Measurements from ENCODE around the gene LRFN3.
A peak's percentile ranks its signal among the peaks of the same experiment; 100 is the strongest.
"Not testable (repeated sequence)": the region's sequence is repeated elsewhere in the genome, so short reads cannot be mapped to it uniquely, and the experiment has no call there.

LRFN3 gene

GRCh38 chr19:35908010-35908441 is 28.1 kb upstream of the LRFN3 start, which contains the start of gene TYROBP:
TSS of gene TYROBP (minus strand) at chr19:35908295. CDS start at chr19:35908228, 67 bp downstream.
- DNase-seq, result no peak

GRCh38 chr19:35908973-35909683 is 27.0 kb upstream of the LRFN3 start:
- DNase-seq, result no peak

DNA sequence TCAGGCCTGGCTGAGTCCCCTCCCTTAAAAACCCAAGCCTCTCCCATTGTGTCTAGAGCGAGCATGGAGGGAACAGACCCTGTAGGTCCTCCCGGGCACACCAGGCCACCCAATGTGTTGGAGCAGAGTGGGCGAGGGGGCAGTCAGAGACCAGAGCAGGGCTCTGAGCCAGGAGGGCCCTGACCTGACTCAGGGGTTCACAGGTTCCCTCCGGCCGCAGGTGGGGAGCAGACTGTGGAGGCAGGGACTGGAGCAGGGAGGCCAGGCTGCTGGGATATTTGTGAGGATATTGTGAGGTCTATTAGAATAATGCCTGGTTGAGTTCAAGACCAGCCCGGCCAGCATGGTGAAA is 26.5 kb upstream of the LRFN3 start:
- DNase-seq, result no peak

DNA sequence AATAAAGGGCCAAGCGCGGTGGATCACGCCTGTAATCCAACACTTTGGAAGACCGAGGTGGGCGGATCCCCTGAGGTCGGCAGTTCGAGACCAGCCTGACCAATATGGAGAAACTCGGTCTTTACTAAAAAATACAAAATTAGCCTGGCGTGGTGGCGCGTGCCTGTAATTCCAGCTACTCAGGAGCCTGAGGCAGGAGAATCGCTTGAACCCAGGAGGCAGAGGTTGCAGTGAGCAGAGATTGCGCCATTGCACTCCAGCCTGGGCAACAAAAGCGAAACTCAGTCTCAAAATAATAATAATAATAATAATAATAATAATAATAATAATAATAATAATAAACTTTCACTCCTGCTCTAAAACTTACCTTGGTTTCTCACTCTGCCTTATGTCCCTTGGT is 25.8 kb upstream of the LRFN3 start:
- not testable (repeated sequence) for DNase-seq

DNA sequence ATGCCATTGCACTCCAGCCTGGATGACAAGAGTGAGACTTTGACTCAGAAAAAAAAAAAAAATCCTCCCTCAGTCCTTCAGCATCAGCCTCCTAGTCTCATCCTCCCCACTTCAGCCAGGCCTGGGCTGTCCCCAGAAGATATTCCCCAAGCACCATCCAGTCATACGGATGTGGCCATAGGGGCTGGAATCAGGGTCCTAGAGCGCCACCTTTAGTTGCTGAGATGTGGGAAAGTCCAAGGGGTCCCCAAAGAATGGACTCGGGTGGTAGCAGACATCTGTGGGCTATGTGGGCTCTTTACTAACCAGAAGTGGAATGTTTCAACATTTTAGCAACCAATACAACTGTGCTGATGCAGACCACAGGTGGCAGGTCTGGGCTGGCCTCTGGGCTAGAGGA is 25.0 kb upstream of the LRFN3 start:
- DNase-seq, result no peak

DNA sequence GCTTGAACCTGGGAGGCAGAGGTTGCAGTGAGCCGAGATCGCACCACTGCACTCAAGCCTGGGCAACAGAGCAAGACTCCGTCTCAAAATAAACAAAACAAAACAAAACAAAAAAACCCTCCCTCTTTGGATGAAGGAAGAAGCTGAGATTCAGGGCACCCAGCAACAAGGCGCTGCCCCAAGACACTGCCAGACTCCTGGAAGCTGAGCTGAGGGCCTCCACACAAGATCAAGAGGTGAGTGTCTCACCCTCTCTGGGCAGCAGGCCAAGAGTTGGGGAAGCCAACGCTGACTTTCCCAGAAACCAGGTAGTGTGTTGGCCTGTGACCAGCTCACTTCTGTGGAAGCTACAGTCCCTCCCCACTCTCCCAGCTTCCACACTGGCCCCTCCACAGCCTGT is 24.4 kb upstream of the LRFN3 start:
- DNase-seq, result no peak

DNA sequence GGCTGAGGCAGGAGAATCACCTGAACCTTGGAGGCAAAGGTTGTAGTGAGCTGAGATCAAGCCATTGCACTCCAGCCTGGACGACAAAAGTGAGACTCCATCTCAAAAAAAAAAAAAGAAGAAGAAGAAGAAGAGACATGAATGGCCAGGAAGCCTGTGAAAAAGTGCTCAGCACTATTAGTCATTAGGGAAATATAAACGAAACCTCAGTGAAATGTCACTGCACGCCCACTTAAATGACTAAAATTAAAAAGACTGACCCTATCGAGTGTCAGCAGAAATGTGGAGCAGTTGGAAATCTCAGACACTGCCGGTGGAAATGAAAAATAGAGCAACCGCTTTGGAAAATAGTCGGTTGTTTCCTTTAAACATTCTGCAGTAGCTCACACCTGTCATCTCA is 22.6 kb upstream of the LRFN3 start:
- DNase-seq, result no peak

- DNase-seq, result no peak
Observed at GRCh38 chr19:35915443-35915842, 20.7 kb upstream of the LRFN3 start.

GRCh38 chr19:35919306-35919705 is 16.9 kb upstream of the LRFN3 start:
- no peak for DNase-seq

GRCh38 chr19:35921012-35921411 is 15.2 kb upstream of the LRFN3 start:
- no peak for DNase-seq

GRCh38 chr19:35925501-35925900 is 10.7 kb upstream of the LRFN3 start:
- no peak for DNase-seq

GRCh38 chr19:35928507-35928906 is 7.7 kb upstream of the LRFN3 start:
- no peak for DNase-seq

DNA sequence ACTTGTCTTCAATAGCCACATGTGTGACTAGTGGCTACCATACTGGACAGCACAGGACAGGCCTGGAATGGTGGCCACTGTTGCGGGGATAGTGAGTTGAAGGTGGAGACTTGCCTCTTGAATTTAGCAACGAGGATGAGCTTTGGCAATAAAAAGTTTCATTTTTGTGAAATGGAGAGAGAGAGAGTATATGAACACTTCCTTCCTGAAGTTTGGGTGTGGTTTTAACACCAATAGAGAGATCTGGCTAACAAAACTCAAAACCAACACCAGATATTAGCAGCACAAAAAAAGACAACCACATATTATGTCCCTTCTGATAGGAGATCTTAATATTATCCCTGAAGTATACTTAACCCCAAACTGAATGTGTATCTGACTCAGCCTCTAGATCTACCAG is 6.3 kb upstream of the LRFN3 start:
- DNase-seq, result no peak

GRCh38 chr19:35931161-35931873 is 4.9 kb upstream of the LRFN3 start:
- DNase-seq, result peak; percentile 98 to 100

DNA sequence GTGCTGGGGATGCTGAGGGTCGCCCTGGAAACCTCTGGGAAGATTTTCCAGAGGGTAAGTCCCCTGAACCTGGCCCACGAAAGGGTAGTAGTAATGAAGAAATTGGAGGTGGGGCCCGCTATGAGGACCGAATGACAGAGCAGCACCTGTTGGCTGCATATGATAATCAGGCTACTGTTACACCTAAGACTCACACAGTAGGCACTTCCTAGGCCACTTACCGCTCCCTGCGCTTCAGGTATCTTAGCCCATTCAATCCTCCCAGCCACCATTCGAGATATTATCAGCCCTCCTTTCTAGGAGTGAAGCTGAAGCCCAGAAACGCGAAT is 4.3 kb upstream of the LRFN3 start:
- DNase-seq, result no peak

- no peak for DNase-seq
Observed at GRCh38 chr19:35932291-35932936, 3.8 kb upstream of the LRFN3 start.

GRCh38 chr19:35936738-35937268 is 629 bp downstream of the LRFN3 start:
- DNase-seq, result no peak

DNA sequence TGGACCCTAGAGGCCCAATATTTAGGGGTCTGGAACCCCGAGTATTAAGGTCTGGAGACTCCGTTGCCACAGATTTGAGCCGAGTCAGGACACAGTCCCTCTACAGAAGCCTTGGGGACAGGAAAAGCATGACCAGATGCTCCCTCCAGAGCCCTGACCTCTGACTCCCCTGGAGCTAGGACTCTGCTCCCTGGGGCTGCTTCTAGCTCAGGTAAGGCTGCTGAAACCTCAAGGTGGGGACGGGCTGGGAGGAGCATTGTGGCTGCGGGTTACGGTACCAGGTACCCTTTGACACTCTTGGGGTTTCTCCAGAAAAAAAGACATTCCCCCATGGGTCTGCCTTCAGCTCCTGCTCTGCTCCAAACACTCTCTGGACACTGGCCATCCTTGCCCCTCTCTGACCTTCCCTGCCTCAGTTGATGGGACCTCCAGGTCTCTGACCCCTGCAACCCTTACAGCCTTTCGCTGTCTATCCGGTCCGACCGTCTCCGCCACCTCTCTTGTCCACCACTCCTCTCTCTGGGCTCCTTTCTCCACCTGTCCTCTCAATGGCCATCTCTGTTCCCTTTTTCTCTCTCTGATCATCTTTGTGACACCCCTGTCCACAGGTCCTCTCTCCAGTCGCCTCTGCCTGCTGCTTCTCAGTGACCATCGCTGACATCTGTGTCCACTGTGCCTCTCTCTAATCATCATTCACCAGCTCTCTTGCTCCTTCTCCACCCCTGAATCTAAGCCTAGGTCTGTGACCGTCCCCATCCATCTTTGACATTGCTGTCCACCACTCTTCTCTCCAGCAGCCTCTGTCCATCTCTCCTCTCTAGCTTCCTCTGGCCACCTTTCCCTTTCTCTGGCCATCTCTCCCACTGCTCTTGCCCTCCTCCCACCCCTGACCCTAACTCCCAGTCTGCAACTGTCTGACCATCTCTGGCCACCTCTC is 1.4 kb downstream of the LRFN3 start:
- DNase-seq, result no peak

DNA sequence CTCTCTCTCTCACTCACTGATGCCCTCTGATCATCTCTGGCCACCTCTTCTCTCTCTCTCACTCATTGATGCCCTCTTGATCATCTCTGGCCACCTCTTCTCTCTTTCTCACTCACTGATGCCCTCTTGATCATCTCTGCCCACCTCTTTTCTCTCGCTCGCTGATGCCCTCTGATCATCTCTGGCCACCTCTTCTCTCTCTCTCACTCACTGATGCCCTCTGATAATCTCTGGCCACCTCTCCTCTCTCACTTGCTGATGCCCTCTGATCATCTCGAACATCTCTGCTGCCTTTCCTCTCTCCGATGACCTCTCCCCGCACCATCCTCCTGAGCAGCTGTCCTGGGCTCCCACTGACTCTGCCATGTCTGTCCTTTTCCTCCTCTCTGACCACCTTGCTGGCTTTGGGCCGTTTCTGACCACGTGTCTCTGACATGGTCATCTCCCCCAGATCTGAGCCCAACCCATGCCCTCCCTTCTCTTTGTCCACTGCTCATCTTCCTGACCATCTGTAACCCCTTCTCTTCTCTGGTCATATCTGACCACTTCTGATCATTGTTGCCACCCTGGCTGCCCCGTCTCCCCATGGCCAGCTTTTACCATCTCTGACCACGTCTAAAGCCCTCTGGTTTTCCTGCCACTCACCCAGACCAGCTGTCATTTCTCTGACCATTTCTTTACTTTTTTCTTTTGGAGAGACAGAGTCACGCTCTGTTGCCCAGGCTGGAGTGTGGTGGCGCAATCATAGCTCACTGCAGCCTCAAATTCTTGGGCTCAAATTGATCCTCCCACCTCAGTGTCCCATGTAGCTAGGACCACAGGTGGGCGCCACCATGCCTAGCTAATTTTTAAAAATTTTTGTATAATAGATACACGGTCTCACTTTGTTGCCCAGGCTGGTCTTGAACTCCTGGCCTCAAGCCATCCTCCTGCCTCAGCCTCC is 2.4 kb downstream of the LRFN3 start:
- no peak for DNase-seq

GRCh38 chr19:35939307-35940077 is 3.3 kb downstream of the LRFN3 start:
- DNase-seq, result no peak

Measured in NCI-H446 (cell line).